ENCODE measurements around the gene NDUFA6.
A peak's percentile ranks its signal among the peaks of the same experiment; 100 is the strongest.
"Not testable (repeated sequence)": the region's sequence is repeated elsewhere in the genome, so short reads cannot be mapped to it uniquely, and the experiment has no call there.

Gene NDUFA6

DNA sequence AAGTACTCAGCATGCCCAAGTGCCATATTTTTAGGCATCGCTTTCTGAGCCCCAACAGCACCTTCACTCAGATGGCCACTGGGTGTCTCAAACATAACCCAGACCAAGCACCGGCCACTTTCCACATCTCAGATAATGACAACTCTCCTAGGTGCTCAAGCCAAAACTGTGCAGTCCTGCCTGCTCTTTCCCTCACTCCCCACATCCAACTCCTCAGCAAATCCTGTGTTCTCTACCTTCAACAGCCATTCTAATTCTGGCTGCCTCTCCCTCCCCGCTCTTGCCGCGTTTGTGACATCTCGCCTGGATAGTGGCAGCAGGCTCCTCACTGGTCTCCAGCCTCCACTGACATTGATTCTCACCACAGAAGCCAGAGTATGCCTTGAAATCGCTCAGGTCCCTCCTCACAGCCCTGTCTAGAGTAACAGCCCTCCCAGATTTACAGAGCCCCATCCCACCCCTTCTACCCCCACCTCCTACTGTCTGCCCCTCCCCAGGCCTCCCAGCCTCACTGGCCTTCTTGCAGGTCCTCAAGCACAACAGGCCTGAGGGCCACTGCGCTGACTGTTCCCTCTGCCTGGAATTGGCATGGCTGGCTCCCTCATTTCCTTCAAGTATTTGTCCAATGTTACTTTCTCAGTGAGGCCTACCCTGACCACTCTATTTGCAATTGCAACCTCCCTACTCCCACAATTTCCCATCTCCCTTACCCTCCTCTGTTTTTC lies 17.8 kb downstream of the NDUFA6 start:
- Histone ChIP-seq H3K27ac (no peak overlapping the region), H3K9me3 (no peaks in the 10 kb centered on the region), H3K4me3 (ENCODE audit: low read depth in 1 of 2, low read length in 1 of 2) (no peak overlapping the region), H3K4me1 (ENCODE audit: control insufficient read depth in 1 of 2, insufficient read depth in 1 of 2, low read depth in 1 of 2, low read length in 1 of 2) (peaks cover 33% of the 10 kb centered on the region in 2 experiments), H3K27me3 (no peaks in the 10 kb centered on the region), H3K36me3 (peaks cover 6% of the 10 kb centered on the region)
- TF ChIP-seq, protein P1, sequence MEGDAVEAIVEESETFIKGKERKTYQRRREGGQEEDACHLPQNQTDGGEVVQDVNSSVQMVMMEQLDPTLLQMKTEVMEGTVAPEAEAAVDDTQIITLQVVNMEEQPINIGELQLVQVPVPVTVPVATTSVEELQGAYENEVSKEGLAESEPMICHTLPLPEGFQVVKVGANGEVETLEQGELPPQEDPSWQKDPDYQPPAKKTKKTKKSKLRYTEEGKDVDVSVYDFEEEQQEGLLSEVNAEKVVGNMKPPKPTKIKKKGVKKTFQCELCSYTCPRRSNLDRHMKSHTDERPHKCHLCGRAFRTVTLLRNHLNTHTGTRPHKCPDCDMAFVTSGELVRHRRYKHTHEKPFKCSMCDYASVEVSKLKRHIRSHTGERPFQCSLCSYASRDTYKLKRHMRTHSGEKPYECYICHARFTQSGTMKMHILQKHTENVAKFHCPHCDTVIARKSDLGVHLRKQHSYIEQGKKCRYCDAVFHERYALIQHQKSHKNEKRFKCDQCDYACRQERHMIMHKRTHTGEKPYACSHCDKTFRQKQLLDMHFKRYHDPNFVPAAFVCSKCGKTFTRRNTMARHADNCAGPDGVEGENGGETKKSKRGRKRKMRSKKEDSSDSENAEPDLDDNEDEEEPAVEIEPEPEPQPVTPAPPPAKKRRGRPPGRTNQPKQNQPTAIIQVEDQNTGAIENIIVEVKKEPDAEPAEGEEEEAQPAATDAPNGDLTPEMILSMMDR (IDR thresholded peaks at IDR 0.05): no peak

DNA sequence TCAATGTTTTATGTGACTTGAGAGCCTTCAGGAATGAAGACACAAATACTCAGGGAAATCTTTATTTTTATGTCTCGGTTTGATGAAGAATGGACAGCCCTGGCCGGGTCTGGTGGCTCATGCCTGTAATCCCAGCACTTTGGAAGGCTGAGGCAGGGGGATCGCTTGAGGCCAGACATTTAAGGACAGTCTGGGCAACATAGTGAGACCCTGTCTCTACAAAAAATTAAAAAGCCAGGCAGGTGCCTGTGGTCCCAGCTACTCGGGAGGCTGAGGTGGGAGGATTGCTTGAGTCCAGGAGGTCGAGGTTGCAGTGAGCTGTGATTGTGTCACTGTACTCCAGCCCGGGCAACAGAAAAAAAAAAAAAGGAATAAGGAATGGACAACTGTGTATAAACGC lies 19.1 kb downstream of the NDUFA6 start:
- H3K4me3 ChIP-seq (ENCODE audit: low read depth in 1 of 2, low read length in 1 of 2): peak overlapping the region; percentile 84 to 91

DNA sequence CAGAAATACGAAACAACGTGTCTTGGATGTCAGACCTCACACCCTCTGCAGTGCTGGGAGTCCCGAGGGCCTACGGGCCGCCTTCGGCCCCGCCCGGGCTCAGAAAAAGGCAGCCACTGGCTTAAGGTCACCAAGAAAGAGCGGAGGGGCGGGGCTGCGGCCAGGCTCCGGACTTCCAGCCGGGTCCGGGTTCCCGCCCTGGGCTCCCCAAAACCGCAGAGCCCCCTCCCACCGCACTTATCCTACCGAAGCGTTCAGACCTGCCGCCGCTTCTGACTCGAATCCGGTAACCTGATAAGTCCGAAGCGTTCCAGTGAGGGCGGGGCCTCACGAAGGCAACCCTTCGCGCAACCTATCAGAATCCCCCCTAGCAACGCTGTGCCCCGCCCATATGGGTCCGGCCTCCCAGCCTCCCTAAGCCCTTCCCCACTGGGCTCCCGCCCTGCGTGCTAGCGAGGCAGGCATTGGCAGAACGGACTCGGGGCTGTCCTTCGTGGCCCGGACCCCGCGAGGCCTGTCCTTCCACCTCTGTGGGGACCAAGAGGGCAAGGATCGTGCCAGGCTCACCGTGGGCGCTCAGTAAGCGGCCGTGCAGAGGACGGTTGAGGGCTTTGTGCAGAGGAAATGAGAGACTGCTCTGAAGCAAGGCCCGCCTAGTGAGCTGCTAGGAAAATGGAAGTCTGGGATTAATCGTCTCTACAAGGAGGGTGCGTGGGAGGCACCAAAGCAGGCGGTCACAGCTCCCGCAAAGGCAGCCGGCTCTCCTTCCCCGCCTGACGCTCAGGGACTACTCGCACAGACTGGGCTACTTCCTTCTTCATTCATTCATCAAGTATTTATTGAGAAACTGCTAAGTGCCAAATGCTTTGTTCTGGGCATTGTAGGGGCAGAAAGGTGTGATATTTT lies 19.8 kb downstream of the NDUFA6 start, which contains the start of gene NAGA:
TSS of gene NAGA (minus strand) at position 296 of the 906 bp plus-strand sequence. CDS start 515 bp downstream, outside the sequence.
- Histone ChIP-seq H3K4me1 (ENCODE audit: control insufficient read depth in 1 of 2, insufficient read depth in 1 of 2, low read depth in 1 of 2, low read length in 1 of 2) (peaks cover 33% of the 10 kb centered on the region in 2 experiments), H3K27me3 (no peaks in the 10 kb centered on the region), H3K27ac (peak within 1 kb of the TSS; percentile 80), H3K9me3 (no peaks in the 10 kb centered on the region), H3K4me3 (ENCODE audit: low read depth in 1 of 2, low read length in 1 of 2) (peak within 1 kb of the TSS; percentile 84 to 91), H3K36me3 (peaks cover 26% of the 10 kb centered on the region)
- TF ChIP-seq, protein P1 (IDR thresholded peaks at IDR 0.05): no peak

More for the DNA sequence above, 19.1 kb downstream of the NDUFA6 start:
- Histone ChIP-seq H3K4me1 (ENCODE audit: control insufficient read depth in 1 of 2, insufficient read depth in 1 of 2, low read depth in 1 of 2, low read length in 1 of 2) (peaks cover 33% of the 10 kb centered on the region in 2 experiments), H3K27ac (peak overlapping the region; percentile 80), H3K36me3 (peaks cover 19% of the 10 kb centered on the region)
- not testable (repeated sequence) for H3K9me3 ChIP-seq, H3K27me3 ChIP-seq

DNA sequence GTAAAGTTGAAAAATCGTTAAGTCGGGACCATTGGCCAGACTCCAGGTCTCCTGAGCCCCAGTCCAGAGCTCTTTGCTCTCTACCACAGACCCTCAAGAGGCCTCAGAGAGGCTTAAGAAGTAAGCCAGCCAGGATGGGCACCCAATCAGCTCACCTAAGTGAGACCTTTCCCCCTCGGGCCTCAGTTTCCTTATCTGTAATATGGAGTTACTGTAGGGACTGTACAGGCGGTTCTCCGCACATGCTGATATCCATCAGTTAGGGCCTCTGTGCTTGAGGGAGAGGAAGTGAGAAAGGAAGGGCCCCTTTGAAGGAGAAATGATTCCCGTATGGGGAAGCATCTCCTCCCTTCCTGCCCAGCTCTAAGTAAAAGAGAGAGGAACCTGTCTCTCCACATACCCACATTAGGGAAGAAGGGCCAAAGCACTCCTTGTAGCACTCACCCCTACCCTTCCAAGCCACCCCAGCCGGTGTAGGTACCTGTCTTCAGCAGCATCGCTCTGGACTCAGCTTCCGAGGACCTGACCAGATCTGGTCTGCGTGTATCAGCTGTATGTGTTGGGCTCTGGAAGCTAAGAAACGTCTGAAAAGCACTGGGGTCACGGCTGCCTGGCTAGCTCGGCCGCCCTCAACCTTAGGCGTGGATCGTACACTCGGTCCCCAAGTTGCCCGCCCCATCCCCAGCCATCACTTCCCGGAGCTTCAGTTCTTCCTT lies 20.6 kb downstream of the NDUFA6 start:
- Histone ChIP-seq H3K27me3 (no peaks in the 10 kb centered on the region), H3K9me3 (no peaks in the 10 kb centered on the region), H3K4me1 (ENCODE audit: control insufficient read depth in 1 of 2, insufficient read depth in 1 of 2, low read depth in 1 of 2, low read length in 1 of 2) (peaks cover 32% of the 10 kb centered on the region in 2 experiments), H3K36me3 (peaks cover 34% of the 10 kb centered on the region), H3K27ac (peak overlapping the region; percentile 80), H3K4me3 (ENCODE audit: low read depth in 1 of 2, low read length in 1 of 2) (peak overlapping the region; percentile 84 to 91)
- TF ChIP-seq, protein P1 (IDR thresholded peaks at IDR 0.05): no peak

DNA sequence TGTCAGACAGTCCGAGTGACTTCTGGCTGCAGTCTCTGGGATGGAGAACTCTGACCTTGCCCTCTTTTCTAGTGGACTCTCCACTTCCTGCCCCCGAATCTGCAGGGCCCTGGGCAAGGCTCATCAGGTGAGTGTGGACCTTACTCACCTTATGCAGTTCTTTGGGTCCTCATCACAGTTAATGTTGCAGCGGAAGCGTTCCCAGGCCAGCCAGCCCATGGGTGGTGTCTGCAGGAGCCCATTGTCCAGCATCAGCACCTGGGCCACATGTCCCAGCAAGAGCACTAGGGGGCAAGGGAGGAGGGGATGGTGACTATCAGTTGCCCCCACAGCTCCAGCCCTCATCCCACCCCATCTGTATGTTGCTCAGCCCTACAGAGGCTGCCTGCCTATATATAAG lies 22.3 kb downstream of the NDUFA6 start:
- peaks cover 18 to 19% of the 10 kb centered on the region in 2 experiments for H3K4me1 ChIP-seq (ENCODE audit: control insufficient read depth in 1 of 2, insufficient read depth in 1 of 2, low read depth in 1 of 2, low read length in 1 of 2)
- TF ChIP-seq, protein P1 (IDR thresholded peaks at IDR 0.05): no peak
- H3K27me3 ChIP-seq: no peaks in the 10 kb centered on the region
- peaks cover 43% of the 10 kb centered on the region for H3K36me3 ChIP-seq
- no peaks in the 10 kb centered on the region for H3K9me3 ChIP-seq
- H3K4me3 ChIP-seq (ENCODE audit: low read depth in 1 of 2, low read length in 1 of 2): no peak overlapping the region
- no peak overlapping the region for H3K27ac ChIP-seq
